Ovary (tissue), 3 donors: ENCODE data around the gene CTNNA3.

Experiments used
- EP300 ChIP-seq: sonication (generic); formaldehyde crosslinking; IDR thresholded peaks from one replicate; pipeline ENCODE4 v1.6.1; 2017; ENCODE audit warnings: antibody characterized with exemption
- TF ChIP-seq, protein P1 (sequence below), 3 donors: fragments of 450-650 bp in 2 of 3; fragments of 200-600 bp in 1 of 3; IDR thresholded peaks; one replicate each; pipeline versions ENCODE4 v1.5.1 to v1.8.0; 2016 to 2022; ENCODE audit warnings: antibody characterized with exemption in 3 of 3, mild to moderate bottlenecking in 1 of 3
- donor health status: DM: no; HTN: no; CAD: no.

DNA sequence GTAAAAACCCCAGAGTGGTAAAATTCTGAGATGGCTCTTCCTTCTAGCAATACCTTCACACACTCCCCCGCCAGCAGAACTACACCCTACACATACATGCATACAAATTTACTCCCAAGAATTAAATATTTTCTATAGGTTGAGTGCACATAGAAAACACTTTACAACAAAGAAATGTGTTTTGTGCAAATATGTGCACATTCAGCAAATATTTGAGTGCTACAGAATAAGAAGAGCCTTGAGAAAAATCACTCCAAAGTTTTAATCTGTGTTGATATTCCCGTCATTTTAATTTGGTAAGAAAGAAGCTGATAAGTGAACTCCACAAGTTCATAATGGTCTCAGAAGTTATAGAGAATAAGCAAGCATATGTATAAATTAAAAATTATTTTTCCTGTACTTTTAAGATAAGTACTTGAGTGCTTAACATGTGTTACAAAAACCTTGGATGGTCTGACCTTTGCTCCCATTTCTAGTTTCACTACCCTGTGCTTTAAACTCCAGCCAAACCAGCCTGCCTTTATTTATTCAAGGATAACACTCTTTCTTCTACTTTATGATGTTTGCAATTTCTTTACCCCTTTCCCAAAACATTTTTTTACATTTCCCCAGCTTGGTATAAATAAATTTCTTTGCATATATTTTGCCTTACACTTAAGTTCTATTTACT, 1503.7 kb downstream of the CTNNA3 start:
- TF ChIP-seq, protein P1, sequence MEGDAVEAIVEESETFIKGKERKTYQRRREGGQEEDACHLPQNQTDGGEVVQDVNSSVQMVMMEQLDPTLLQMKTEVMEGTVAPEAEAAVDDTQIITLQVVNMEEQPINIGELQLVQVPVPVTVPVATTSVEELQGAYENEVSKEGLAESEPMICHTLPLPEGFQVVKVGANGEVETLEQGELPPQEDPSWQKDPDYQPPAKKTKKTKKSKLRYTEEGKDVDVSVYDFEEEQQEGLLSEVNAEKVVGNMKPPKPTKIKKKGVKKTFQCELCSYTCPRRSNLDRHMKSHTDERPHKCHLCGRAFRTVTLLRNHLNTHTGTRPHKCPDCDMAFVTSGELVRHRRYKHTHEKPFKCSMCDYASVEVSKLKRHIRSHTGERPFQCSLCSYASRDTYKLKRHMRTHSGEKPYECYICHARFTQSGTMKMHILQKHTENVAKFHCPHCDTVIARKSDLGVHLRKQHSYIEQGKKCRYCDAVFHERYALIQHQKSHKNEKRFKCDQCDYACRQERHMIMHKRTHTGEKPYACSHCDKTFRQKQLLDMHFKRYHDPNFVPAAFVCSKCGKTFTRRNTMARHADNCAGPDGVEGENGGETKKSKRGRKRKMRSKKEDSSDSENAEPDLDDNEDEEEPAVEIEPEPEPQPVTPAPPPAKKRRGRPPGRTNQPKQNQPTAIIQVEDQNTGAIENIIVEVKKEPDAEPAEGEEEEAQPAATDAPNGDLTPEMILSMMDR (IDR thresholded peaks at IDR 0.05): no peak
- no peak for TF ChIP-seq EP300
